NCI-H1417 treated with DMSO at 0.1 percent for 48 hours (cell line): Measurements from ENCODE around the gene GCK.

ENCODE experiments used
- DNase-seq: peaks from one replicate; lab custom pipeline; 2025; lab: John Stamatoyannopoulos, UW

GCK gene

GRCh38 chr7:44155191-44156185 lies 33.8 kb downstream of the GCK start:
- DNase-seq, result no peak

- DNase-seq, result no peak
Measured at GRCh38 chr7:44154703-44155102, 34.5 kb downstream of the GCK start.

GRCh38 chr7:44153948-44154335 lies 35.3 kb downstream of the GCK start:
- no peak for DNase-seq

- DNase-seq, result no peak
Measured at GRCh38 chr7:44152971-44153947, 36.0 kb downstream of the GCK start.

GRCh38 chr7:44151956-44152355 lies 37.3 kb downstream of the GCK start:
- no peak for DNase-seq

GRCh38 chr7:44150966-44151941 lies 38.0 kb downstream of the GCK start:
- no peak for DNase-seq

- no peak for DNase-seq
Measured at GRCh38 chr7:44150466-44150832, 38.8 kb downstream of the GCK start.

GRCh38 chr7:44149571-44150465 lies 39.4 kb downstream of the GCK start:
- no peak for DNase-seq

- no peak for DNase-seq
Measured at GRCh38 chr7:44148961-44149536, 40.2 kb downstream of the GCK start.

GRCh38 chr7:44148166-44148565 lies 41.1 kb downstream of the GCK start:
- DNase-seq, result no peak

- no peak for DNase-seq
Measured at GRCh38 chr7:44147026-44147991, 41.9 kb downstream of the GCK start.

- DNase-seq, result no peak
Measured at GRCh38 chr7:44145969-44146911, 43.0 kb downstream of the GCK start.

GRCh38 chr7:44145479-44145968 lies 43.7 kb downstream of the GCK start:
- no peak for DNase-seq

- DNase-seq, result no peak
Measured at GRCh38 chr7:44144968-44145478, 44.2 kb downstream of the GCK start.

GRCh38 chr7:44144426-44144967 lies 44.7 kb downstream of the GCK start:
- no peak for DNase-seq

GRCh38 chr7:44143646-44144250 lies 45.5 kb downstream of the GCK start:
- DNase-seq, result no peak

- no peak for DNase-seq
Measured at GRCh38 chr7:44142028-44142427, 47.2 kb downstream of the GCK start.
